Upper lobe of left lung (tissue), 4 donors: ENCODE data around the gene NPHP4.

ENCODE experiments used
- POLR2A ChIP-seq, 4 donors: fragments of 450-650 bp; IDR thresholded peaks; one replicate each; pipeline ENCODE4 v1.5.1; 2016 to 2017; ENCODE audit warnings: antibody characterized with exemption in 4 of 4, mild to moderate bottlenecking in 2 of 4
- POLR2AphosphoS5 ChIP-seq, 2 donors: sonication (generic); formaldehyde crosslinking; IDR thresholded peaks; one replicate each; pipeline ENCODE4 v1.5.1; 2017; ENCODE audit warnings: antibody characterized with exemption in 2 of 2
- TF ChIP-seq, protein P1 (sequence below), 6 experiments: fragments of 450-650 bp in 4 of 6; fragments of 200-600 bp in 2 of 6; sonication (generic) in 2 of 6; IDR thresholded peaks; one replicate each; pipeline ENCODE4 v1.5.1; 2016 to 2019; ENCODE audit warnings: antibody characterized with exemption in 6 of 6

- TF ChIP-seq, protein P1, sequence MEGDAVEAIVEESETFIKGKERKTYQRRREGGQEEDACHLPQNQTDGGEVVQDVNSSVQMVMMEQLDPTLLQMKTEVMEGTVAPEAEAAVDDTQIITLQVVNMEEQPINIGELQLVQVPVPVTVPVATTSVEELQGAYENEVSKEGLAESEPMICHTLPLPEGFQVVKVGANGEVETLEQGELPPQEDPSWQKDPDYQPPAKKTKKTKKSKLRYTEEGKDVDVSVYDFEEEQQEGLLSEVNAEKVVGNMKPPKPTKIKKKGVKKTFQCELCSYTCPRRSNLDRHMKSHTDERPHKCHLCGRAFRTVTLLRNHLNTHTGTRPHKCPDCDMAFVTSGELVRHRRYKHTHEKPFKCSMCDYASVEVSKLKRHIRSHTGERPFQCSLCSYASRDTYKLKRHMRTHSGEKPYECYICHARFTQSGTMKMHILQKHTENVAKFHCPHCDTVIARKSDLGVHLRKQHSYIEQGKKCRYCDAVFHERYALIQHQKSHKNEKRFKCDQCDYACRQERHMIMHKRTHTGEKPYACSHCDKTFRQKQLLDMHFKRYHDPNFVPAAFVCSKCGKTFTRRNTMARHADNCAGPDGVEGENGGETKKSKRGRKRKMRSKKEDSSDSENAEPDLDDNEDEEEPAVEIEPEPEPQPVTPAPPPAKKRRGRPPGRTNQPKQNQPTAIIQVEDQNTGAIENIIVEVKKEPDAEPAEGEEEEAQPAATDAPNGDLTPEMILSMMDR (IDR thresholded peaks at IDR 0.05): no peak
- no peak for TF ChIP-seq POLR2AphosphoS5 (IDR thresholded peaks at IDR 0.05)
- no peak for TF ChIP-seq POLR2A (IDR thresholded peaks at IDR 0.05)
Measured at GRCh38 chr1:5896706-5897660, 95.2 kb downstream of the NPHP4 start.
